Activated naive CD4-positive, alpha-beta T cell treated with anti-CD3 and anti-CD28 coated beads, Interleukin-2, amount 50 U/mL, for 16 hours (primary cell): Measurements from ENCODE around the gene AQR.
"Not testable (repeated sequence)": the region's sequence is repeated elsewhere in the genome, so short reads cannot be mapped to it uniquely, and the experiment has no call there.

ENCODE experiments used
- DNase-seq: peaks from one replicate; pipeline ENCODE4 v3.0.0-alpha.2; 2020

Gene AQR

DNA sequence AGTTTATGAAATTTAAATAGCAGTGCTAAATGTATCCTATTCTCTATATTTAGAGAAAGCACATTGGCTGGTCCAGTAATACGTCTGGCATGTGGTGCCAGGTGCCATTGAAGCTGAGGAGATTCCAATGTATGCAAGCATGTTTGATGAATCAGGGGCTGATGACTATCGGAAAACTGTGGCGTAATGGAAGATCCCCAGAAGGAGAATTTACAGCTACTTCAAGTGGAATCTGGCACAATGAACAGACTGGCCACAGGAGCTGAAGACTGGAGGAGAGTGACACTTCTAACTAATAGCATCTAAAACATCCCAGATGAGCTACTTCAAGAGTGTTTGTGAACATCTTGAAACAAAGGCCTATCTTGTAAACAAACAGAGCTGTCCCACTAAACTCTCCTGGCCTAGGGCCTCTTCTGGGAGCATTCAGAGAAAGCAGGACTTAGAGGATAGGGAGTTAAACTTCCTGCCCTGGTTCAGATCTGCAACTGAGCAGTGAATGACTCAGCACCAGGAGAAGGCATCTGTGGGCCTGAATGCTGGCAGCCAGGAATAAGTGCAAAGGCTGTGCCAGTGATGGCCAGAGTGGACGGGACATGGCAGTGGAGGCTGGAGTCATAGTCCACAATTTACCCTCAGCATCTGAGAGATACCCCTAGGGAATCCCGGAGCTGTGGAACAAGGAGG is 159.0 kb downstream of the AQR start:
- no peak for DNase-seq

DNA sequence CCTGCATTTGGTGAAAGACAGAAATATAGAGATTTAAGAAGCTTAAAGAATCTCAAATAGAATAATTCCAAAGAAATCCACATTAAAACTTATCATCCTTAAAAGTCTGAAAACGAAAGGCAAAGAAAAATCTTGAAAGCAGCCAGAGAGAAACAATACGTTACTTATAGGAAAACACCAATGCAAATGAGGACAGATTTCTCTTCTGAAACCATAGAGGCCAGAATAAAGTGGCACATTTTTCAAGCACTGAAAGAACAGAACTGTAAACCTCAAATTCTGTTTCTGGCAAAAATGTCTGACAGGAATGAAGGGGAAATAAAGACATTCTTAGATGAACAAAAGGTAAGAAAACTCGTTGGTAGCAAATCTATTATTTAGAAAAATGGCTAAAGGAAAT is 160.4 kb downstream of the AQR start:
- no peak for DNase-seq

DNA sequence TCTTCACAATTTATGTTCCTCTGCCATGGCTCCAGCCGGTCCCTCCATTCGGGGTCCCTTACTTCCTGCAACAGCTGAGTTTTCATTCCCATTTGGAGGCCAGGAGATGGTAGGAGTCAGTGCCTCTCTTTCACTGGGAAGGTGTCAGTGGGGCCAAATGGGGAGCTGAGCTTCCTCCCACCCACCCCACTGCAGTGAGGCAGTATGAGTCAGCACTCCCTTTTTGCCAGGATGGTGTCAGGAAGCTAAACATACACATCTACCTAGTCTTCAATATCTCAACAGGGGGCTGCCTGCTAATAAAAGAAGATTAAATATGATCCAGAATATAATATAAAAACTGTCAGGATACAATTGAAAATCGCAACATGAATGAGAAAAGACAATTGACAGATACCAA is 161.5 kb downstream of the AQR start:
- no peak for DNase-seq

DNA sequence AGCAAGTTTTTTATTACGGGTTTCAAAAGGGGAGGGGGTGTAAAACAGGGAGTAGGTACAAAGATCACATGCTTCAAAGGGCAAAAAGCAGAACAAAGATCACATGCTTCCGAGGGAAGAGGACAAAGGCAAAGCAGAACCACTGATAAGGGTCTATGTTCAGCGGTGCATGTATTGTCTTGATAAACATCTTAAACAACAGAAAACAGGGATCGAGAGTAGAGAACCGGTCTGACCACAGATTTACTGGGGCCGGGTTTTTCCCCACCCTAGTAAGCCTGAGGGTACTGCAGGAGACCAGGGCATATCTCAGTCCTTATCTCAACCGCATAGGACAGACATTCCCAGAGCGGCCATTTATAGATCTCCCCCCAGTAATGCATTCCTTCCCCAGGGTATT is 162.3 kb downstream of the AQR start:
- not testable (repeated sequence) for DNase-seq

DNA sequence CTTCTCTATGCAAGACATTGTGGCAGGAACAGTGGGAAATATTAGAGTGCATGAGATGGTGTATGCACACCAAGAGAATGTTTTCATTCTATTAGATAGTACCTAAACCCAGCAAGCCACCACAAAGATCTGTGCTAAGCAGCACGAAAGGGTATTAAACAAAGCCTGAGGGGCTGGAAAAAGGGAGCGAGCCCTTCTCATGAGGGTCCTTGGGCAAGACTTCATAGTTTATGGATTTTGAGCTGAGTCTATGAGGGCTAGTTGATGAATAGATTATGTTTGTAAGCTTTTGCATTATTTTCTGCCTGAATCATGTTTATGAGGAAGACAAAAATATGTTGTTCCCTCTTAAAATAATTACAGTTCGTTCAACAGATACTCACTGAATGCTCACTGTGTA is 164.8 kb downstream of the AQR start:
- DNase-seq: no peak

DNA sequence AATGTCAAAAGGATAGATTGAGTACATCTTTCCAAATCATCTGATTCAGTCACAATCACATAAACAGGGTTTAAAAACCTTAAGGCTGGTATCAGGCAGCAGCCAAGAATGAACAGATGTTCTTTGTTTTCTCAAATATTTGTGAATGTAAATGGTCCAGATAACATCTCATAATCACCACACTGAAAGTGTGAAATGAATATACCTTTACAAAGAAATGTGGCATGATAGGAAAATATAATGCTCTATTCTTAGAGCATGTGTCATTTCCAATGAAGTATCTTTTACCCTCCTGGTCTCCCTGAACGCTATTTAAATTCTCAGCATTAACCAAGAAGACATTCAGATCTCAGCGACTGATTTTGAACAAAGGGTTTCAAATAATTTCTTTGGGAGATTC is 165.4 kb downstream of the AQR start:
- DNase-seq: no peak

DNA sequence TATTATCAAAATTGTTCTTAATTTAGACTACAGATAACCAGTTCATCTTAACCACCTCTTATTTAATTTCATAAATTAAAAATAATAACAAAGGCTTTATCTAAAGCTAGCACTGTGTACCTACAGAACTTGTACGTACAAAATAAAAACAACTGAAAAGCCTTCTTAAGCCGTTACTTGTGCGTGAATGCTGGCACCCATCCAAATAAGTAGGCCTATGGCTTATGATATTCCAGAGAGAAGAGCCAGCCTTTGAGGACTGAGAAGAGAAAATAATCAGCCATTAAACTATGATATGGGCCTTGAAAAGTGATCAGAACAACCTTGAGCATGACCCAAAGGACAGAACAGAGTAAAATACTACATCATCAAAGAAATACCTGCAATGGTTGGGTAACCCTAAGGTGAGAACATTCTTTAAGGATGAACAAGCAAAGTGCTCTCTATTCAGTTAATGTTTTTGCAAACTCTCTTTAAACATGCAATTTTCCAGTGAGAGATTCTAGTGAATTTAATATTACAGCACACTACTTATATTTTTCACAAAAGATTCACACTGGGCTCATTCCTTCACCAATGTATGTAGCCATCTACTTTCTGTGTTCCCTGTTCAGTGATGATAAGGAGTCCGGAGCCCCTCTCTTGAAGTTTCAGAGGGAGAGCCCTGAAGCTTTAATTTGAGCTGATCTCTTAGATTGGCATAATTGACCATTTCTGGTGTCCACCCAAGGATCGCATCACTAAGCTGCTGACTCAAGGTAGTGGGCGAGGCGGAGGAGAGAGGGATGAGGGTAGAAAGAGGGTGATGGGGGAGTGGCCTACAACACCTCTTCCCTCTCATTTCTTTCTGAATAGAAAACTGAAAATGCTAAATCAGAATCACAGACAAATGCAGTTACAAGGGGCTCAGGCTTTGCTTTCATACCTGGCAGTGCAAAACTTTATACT is 166.5 kb downstream of the AQR start:
- no peak for DNase-seq

DNA sequence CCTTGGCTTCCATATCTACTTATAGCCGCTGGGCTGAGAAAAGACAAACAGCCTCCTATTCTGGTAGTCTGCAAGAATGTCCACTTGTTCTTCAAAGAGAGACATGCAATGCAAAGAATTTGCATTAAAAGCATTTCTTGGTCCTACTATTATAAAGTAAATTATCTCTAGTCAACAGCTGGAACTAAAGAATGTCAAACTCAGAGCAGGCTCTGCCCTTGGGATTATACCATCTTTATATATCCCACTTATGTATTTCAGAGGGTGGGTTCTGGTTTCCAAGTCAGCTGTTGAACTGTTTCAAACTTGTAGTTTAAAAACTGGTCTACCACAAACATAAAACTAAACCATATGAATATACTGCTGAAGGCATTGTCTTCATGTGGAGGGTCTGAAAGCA is 167.2 kb downstream of the AQR start:
- no peak for DNase-seq
